NOMO-1 treated with DMSO at 0.1 percent for 48 hours (cell line): ENCODE data around the gene PAPSS2.
"Not testable (repeated sequence)": the region's sequence is repeated elsewhere in the genome, so short reads cannot be mapped to it uniquely, and the experiment has no call there.

Source experiments
- DNase-seq: peaks from one replicate; lab custom pipeline; 2025; ENCODE audit not compliant: unreplicated experiment; lab: John Stamatoyannopoulos, UW

The PAPSS2 gene

DNA sequence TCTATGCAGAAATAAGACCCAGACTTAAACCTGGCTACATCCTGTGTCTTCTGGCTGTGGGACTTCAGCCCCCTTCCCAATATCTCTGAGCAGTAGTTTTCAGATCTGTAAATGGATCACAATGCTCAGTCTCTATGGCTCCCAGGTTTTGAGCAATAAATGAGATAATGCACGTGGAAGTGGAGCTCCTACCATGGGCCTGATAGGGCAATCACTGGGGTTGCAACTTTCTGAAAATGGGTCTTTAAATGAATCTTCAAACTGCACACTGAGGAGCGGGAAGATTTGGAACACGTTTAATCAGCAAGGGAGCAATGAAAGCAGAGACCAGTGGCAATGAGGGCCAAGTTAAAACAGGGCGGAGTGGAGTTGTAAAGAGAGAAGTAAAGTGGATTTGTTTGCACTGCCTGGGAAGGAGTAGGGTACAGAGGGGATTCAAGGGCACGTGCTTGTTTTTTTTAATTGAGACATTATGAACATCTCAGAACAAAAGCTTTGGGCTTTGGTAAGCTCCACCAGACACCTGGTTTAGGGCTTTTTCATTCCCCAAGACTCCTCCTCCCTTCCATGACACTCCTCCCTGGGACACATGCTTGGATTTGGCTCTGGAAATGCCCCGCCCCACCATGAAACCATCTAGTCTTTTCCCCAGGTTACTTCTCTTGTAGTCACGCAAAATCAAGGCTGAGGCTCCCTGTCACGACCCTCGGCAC is 42.7 kb downstream of the PAPSS2 start:
- DNase-seq: no peak

DNA sequence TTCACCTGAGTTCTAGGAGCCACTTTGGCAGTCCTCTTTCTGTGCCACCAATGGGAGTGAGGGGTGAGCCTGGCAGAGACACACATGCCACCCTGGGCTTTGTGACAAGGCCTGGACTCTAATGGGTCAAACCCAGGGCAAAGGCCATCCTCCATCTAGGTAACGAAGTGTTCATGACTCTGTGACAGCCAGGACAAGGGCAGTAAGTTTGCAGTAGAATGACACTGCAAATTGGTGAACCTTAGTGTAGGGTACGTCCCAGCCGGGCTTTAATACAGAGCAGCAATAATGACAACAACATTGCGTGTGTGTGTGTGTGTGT is 43.3 kb downstream of the PAPSS2 start:
- DNase-seq: no peak

DNA sequence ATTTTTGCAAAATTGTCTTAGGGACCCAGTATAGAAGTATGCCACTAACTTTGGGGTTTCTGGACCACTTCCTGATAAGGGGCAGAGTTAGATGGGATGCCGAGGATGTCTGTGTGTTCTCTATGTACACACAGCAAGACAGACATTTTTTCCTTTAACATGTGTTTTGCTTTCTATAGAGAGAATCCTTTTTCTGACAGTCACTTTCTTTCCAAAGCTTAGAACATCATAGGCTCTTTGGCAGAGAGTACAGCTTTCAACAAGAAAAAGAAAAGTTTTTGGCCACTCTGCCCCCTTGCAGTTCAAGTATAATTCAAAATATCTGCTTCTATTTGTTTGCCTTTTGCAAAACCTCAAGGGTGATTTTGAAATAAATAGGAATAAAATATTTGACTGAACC is 44.1 kb downstream of the PAPSS2 start:
- no peak for DNase-seq

DNA sequence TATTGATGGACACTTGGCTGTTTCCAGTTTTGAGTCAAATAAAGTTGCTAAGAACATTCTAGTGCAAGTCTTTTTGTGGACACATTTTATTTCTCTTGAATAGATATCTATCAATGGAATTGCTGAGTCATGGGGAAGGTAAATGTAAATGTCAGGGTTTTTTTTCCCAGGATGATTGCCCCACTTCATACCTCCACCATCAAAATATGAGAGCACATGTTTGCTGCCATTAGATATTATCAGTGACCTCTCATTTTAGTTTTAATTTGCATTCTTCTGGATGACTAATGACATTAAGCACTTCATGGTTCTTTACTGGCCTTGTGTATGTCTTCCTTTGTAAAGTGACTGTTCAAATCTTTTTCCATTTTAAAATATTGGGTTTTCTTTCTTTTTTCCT is 45.7 kb downstream of the PAPSS2 start:
- DNase-seq: no peak

DNA sequence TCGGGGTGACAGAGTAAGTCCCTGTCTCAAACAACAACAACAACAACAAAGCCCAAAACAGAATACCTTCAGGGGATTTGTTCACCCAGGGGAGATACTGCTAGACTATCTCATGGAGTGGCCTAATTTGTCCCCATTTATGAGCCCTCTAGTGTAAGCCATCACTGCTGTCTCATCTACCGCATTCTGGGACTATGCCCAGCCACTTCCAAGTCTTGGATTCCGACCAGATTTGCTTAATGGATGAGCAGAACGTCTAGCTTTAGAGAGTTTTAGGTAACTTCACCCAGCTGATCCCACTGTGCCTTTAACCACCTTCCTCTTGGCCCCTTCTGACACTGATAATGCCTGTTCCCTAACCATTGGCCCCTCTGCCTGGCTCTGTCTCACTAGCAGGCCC is 47.1 kb downstream of the PAPSS2 start:
- DNase-seq: no peak

DNA sequence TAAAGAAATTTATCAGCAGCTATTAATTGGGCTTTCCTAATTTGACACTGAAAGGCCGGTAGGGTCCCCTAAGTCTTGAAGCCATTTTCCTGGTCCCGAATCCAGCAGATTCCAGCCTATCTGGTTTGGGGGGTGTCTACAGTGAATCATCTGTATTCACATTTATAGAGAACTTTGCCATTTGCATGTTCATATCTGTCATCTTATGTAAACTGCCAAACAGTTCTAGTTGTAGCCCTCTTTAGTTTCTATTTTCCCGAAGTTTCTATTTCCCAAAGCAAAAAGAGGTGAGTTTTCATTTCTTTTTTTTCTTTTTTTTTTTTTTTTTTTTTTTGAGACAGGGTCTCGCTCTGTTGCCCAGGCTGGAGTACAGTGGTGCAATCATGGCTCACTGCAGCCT is 47.6 kb downstream of the PAPSS2 start:
- DNase-seq: no peak

DNA sequence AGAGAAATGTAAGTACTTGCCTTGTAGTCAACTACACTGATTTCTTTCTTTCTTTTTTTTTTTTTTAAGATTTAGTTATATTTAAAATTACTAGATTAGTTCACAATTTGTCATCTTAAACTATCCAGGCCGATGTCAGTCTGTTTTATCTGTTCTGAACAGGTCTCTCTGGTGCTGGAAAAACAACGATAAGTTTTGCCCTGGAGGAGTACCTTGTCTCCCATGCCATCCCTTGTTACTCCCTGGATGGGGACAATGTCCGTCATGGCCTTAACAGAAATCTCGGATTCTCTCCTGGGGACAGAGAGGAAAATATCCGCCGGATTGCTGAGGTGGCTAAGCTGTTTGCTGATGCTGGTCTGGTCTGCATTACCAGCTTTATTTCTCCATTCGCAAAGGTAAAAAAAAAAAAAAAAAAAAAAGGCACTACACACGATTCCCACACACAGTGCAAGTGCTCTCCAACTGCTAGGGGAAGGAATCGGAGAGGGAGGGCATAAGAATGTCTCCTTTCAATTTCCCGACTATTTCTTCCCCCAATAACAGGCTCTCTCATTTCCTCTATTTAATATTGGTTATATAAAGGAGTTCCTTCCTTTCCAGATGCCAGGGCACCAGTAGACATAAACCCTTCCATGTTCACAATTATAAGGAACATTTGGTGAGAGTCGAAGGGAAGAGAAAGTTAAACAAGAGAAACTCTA is 53.4 kb downstream of the PAPSS2 start:
- no peak for DNase-seq

DNA sequence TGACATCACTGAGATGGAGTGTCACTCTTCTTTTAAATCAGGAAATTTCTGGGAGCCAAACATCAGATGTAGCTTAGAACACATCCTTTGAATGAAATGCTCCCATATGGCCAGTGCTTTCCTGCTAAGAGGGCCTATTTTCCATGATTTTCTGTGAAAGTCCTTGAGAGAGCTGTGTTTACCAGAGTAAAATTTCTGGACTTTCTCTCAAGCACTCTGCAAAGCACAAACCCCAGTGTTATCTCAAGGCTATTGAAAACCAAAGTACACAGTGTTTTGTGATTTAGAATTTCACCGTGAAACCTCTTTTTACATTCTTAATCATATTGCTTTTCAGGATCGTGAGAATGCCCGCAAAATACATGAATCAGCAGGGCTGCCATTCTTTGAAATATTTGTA is 54.0 kb downstream of the PAPSS2 start:
- no peak for DNase-seq

DNA sequence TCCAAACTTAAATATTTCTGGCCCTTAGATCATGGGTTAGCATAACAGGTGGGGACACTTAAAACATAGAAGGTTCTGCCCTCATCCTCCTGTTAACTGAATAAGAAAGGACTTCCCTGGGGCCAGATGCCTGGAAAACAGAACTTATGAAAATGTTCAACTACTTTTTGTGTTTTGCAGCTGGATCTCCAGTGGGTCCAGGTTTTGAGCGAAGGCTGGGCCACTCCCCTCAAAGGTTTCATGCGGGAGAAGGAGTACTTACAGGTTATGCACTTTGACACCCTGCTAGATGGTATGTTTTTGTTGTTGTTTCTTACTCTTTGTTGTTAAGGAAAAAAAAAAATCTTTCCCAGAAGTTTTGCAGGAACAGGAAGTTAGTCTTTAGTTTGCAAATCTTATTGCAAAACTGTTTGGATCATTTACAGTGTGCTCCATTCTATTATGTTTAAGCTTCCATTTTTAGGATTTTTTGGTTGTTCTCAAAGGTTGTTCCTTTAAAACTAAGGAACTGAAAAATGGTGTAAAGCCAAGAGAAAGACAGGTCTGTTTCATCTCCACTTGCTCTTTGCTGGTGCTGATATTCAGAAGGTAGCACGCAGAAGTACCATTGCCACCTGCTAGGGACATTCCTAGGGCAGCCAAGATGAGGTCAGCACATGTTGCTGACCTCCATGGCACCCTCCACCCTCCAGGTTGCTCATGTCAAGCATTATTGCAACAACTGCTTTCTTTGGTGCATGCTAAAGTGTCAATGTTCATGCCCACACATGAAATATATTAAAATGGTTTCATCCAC is 56.1 kb downstream of the PAPSS2 start:
- DNase-seq: no peak

DNA sequence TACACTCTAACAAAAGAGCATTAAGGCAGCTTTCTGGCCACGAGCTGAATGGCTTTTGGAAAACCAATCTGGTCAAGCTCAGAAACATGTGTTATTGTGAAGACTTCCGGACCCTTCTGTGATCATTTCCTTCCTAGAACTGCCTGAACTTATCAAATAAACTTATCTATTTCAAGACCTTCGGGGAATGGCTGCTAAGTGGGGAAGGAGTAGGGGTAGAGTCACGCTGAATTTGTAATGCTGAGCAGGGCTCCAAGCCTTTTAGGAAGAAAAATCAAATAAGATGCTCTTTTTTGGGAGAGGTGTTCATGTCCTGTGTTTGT is 56.6 kb downstream of the PAPSS2 start:
- DNase-seq: no peak

DNA sequence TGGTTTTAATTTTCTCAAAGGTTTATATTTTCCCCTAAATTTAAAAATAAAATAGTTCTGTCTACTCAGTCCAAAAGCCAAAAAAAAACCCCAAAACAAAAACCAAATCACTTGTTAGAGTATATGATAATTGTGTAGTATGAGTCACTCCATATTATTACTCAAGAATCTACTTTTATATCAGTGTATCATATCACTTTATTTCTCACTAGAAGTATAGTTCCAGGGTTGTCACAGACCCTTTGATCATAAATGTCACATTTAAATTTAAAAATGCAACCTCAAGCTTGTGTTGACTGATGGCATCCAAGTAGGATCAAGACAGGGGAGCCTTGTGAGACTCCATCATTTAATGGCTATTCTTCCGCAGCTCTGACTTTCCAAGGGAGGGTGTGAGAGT is 61.0 kb downstream of the PAPSS2 start:
- DNase-seq: no peak

DNA sequence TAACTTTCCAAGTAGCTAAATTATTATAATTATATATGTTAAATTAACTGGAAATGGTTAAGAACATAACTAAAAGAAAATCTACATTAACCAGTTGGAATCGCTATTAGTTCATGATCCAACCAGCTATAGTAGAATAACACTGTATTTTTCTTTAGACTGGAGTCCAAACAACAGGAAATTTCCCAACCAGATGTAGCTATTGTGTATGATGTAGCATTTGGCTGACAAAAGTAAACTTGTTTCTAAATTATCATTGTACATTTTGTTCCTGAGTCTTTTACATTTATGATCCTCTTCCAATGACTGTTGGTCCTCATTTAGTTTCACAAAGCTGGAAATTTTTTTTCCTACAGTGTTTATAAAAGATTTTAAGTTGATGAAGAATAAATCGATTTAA is 62.1 kb downstream of the PAPSS2 start:
- no peak for DNase-seq

DNA sequence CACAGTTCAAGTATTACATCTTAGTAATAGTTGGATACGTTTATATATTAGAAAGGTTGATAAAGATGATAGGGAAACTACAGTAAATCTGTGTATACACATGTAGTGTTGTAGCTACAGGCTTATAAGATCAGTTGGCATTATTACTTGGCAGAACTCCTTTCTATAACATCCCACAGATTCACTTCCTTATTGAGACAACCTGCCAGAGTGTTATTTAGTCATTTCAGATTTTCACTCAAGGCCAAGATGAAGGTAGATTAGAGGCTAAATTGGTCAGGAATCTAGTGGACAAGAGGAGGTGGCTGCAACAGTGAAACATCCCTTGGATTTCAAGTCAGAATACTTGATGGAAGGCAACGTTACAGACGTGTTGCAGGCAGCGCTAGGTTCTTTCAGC is 63.0 kb downstream of the PAPSS2 start:
- peak; percentile 16 for DNase-seq

DNA sequence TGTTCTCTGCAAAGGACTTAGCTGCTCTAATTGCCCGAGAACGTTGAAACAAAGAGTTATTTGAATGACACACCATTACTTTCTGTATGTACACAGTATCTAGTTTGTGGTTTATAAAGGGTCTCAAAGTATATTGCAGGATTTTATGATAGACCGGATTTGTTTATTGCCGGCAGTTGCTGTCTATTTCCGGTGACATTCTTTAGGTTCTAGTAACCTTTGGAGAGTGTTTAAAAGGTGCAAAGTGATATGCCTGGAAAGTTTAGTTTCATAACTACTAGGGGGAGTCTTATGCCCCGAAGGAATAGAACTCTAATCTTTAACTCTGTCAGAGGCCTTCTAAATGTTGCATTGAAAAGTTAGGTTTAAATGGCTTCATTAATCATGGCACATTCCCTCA is 63.8 kb downstream of the PAPSS2 start:
- DNase-seq: no peak

DNA sequence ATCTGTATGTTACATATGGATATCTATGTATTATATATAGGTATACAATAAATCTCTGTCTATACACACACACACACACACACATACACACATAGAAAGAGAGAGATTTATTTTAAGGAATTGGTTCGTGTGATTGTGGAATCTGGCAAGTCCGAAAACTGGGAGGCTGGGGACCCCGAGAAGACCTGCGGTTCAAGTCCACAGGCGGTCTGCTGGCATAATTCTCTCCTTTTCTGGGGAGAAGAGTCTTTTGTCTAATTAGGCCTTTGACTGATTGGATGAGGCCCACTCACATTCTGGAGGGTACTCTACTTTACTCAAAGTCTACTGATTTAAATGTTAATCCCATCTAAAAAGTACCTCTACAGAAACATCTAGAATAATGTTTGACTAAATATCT is 65.1 kb downstream of the PAPSS2 start:
- no peak for DNase-seq

DNA sequence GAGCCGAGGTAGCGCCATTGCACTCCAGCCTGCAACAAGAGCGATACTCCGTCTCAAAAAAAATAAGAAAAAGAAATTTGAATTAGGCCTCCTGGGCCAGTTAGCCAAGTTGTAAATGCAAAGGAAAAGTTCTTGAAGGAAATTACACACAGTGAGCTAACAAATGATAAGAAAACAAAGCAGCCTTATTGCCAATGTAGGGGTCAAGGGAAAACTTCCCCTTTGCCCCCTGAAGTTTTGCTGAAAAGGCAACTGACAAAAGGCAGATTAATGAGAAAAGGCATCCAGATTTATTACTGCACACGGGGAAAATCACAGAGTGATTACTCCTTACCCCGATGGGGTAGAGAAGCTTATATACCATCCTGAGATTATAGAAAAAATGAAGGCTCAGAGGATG is 70.3 kb downstream of the PAPSS2 start:
- no peak for DNase-seq

DNA sequence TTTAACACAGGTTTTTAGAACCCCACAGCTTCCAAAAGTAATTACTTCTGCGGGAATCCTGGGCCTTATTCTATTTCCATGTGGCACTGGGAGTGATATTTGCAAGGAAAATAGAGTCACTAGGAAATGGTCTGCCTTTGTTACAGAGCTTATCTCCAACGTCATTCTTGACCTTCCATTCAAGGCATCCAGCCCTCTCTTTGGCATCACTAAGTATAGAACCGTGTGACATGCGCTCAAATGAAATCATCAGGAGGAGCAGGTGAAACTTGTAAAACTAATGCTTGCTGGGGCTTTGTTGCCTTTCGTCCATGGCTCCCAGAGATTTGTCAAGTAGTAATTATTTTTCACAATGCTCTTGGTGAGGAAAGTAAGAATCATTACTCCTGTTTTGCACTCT is 73.4 kb downstream of the PAPSS2 start:
- no peak for DNase-seq

DNA sequence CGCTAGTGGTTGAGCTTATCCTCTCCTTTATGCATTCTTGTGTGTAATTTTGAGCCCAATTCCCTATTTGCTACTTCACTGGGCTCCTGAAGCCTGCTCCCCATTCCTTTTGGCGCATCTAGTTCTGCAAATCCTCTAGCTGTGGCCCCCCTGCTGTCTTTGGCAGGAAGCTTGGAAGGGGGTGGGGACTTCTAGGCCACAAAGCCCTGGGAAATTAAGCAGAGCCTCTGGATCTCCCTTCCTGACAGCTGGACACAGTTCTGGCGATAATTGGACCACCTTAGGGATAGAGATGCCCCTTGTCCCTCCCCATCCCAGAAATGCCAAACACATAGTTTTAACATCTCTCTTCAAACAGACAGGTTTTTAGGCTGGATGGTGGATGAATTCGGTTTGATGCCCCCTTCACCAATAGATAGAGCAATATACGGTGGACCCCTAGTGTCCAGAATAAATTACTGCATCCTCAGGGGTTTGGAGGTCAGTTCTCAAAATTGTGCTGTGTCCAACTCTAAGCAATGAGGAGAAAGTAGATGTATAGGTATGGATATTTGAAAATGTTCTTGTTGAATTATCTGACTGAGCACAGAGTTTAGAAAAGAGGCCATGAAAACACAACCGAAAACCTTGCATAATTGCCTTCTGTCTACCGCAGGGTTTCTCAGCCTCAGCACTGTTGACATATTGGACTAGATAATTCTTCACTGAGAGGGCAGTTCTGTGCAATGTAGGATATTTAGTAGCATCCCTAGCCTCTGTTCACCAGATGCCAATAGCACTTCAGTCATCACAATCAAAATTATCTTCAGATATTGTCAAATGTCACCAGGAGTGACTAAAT is 75.5 kb downstream of the PAPSS2 start:
- DNase-seq: peak; percentile 18

DNA sequence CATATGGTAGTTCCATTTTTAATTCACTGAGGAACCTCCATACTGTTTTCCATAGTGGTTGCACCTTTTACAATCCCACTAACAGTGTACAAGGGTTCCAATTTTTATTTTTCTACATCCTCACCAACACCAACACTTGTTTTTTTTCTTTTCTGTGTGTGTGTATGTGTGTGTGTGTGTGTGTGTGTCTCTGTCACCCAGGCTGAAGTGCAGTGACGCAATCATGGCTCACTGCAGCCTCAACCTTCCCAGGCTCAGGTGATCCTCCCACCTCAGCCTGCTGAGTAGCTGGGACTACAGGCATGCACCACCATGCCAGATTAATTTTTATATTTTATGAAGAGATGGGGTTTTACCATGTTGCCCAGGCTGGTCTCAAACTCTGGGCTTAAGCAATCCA is 78.6 kb downstream of the PAPSS2 start:
- DNase-seq: not testable (repeated sequence)

DNA sequence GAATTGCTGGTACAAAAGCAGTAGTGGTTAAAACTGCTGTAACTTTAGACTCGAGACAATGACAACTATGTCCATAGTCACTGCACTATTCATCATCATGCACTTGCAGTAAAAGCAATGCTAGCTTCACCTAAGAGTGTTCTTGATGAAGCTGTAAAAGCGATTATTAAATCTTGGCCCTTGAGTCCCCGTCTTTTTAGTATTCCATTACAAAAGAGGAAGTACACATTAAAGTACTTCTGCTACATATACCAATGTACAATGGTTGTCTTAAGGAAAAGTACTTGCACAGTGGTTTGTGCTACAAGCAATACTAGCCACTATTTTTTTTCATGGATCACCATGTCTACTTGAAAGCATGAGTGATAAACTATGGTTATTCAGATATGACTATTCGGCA is 80.0 kb downstream of the PAPSS2 start:
- peak; percentile 64 for DNase-seq

DNA sequence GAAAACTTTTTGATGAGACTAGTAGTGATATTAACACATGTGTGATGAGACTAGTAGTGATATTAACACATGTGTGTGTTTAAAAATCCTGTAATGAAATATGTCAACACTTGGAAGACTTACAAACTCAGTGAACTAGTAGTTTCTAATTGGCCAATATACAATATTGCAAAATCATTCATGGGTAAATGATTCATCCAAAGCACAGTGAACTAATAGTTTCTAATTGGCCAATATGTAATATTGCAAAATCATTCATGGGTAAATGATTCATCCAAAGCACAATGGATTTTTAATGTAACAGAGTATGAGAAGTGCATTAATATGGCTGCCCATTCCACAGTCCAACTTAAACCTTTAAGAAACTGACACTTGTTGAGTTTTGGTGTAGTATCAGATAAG is 80.6 kb downstream of the PAPSS2 start:
- DNase-seq: peak; percentile 93
